HG02943 (cell line): ENCODE data around the gene RNPEPL1.

Source experiments
- ATAC-seq: cut with Tn5 transposase; IDR thresholded peaks from one replicate; pipeline ENCODE4 v1.9.1; 2021; ENCODE audit warnings: mild to moderate bottlenecking, low read depth, moderate library complexity; ENCODE audit not compliant: unreplicated experiment

RNPEPL1 gene

DNA sequence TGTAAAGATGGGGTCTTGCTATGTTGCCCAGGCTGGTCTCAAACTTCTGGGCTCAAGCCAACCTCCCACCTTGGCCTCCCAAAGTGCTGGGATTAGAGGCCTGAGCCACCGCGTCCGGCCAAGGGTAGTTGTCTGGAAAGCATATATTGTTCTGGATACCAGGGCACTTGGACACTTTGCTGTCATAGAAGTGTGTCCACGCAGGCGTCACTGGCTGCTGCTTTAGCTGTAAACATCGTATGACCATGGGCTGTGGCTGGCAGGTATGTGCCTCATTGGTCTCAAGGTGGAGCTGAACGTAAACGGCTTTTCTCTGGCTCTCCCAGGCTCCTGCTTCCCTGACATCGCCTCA is 53.8 kb downstream of the RNPEPL1 start:
- ATAC-seq = no peak

DNA sequence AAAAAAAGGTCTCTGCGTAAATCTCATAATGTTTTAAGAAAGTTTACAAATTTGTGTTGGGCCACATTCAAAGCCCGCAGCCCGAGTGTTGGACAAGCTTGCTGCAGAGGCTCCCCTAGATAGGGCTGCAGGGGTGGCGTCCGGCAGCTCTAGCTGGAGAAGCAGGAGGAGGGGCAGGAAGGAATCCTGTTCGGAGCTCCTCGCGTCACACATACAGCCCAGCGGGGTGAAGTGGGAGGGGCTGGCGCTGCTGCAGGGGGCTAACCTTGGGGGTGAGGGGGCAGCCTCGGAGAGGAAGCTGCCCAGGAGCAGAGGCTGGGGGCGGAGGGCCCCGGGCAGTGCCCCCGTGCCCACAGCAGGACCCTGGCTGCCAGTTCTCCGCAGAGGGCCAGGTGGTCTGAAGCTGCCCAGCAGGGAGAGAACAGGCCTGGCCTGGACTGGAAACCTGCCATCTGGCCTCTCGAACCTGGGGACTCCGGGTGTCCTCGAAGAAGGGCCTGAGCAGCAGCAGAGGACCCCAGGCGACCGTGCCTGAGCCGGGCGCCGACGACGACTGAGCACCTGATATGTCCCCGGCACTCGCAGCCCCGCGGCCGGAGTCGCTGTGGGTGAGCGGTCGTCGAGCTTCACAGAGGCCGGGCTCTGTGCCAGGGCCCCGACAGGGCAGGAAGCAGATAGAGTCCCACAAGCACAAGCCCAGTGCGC is 54.4 kb downstream of the RNPEPL1 start:
- no peak for ATAC-seq

DNA sequence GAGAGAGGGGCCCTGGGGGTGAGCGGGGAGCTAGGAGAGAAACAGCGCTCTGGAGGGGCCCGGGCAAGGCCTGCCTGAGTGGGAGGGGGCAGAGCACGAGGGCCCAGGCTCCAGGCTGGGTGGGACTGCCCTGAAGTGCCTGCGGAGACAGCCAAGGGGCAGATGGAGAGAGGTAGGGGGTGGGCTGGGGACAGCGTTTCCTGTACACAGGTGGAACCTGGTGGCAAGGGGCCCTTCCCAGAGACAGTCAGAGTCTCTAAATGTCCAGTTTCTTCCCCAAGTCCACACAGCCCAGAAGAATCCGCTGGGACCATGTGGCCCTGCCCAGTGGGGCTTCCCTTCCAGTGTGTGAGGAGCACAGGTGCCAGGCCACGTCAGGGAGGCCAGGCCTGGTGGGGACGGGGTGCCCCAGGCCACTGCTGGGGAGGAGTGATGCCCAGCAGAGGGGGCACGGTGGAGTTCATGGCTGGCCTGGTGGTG is 55.3 kb downstream of the RNPEPL1 start:
- ATAC-seq = no peak

DNA sequence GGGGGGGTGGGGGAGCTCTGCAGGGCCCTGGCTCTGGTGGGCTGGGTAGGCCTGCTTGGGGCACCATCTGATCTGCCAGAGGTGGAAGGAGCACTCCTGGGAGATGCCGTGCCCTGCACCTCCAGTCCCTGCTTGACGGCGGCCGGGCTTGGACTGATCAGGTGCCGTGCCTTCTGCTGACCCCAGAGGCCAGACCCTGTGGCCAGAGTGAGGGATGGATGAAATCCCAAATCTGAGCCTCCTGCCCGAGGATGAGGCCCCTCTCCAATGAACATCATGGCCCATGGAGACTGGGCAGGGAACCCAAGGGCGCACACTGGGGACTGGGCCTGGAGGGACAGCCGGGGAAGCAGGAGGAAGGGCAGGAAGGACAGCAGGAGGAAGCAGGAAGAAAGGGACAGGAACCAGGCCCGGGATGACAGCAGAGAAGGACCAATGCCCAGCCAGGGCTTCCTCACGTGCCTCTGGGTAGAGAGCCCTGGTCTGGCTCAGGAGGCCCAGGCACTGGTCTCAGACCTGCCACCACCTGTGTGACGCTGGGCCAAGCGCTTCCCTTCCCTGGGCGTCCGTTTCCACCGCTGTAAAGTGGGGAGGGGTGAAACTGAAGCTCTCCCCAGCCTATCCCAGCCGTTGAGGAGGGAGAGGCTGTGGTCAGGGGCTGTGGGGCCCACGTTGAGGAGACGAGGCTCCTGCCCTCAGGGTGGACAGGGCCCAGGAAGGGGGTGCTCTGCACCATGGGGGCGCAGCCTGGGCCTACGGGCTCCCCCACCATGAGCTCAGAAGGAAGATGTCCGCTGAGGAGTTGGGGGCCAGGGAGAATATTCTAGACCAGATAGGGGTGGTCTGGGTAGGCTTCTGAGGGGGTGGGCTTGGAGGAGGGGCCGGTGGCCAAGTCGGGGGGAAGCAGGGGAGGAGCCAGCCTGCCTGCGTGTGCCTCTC is 56.0 kb downstream of the RNPEPL1 start:
- ATAC-seq = no peak

DNA sequence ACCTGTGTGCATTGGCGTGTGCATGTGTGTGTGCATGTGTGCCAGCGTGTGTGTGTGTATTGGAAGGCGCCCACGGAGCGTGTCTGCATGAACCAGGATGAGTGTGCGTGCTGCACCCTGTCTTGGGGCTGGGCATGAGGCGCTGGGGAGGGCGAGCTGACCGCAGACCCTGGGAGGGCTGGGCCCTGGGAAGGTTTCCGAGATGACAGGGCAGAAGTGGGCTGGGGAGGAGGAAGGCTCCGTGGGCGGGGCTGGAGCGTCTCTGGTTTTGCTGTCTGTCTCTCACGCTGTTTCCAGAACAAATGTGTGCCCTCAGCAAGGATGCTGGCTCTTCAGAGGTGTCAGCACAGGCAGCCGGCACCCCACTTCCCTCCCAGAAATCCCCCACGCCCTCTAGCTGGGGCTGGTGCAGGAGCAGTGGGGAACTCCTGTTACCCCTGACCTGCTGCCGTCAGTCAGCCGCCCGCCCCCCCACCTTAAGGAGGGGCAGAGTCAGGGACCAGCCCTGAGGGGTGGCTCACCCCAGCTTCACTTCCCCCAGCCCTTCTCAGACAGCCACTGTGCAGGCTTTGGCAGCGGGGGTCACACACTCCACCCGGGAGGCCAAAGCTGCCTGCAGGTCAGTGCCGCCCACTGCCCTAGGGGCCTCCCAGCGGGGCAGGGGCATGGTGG is 56.8 kb downstream of the RNPEPL1 start, which contains the start of gene GPR35:
TSS of gene GPR35 (plus strand) at position 531 of the 672 bp plus-strand sequence. CDS start 4,473 bp downstream, outside the sequence.
- no peak for ATAC-seq

DNA sequence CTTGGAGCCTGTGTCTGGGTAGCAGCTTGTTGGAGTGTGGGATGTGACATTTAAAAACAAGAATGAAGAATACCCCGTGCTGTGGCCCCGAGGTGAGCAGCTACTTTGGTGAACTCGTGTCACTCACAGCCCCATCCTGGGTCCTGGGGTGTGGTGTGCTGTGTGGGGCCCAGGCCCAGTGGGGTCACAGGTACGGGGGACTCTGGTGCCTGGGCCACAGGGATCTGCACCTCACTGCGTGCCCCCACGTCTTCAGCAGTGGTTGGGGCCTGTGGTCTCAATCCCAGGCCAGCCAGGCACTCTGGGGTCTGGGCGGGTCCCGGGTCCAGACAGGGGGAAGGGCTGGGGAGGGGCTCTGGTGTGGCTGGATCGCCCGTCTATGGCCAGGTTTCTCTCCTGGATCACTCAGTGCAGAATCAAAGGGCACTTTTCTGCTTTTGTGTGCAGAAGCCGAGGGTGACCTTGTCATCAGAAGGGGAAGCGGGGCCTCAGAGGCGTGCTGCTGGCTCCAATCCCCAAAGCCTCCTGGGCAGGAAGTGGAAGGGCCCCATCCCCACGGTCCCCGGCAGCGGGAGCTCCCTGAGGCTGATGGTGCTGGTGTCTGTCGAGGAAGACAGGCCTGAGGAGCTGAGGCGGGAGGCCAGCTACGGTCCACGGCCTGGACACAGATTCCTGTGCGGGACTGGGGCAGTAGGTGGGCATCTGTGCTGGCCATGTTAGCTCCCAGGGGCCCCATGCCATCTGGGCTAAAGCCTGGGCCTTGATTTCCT is 58.4 kb downstream of the RNPEPL1 start:
- ATAC-seq = no peak

DNA sequence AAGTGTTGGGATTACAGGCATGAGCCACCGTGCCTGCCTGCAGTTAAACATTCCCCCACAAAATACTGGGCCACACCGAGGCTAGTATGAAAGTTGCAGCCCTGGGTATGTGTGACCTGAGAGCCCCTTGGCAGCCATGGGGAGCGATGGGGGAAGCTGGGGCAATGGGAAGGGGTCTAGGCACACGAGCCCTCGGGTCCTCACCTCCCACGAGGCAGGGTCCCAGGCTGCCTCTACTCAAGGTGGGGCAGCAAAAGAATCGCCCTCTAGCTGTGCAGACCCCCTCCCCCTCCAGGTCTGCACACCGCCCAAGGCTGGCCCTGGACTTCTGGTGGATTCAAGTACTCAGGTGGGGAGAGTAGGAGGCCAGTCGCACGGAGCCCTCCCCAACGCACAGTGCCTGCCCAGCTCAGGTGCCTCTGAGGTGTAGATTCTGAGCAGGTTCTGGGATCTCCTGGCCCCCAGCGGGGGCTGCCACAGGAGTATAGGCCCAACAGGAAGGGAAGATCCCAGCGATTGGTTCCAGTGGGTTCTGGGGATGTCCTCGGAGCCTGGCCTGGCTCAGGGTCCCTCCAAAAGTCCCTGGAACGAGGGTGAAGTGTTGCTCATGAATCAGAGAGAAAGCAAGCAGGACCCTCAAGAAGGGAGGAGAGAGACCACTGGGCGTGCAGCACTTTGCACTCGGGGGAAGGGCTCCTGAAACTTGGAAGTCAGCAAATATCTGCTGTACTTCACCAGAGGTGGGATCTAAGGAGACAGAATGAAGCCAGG is 59.6 kb downstream of the RNPEPL1 start:
- ATAC-seq = no peak

DNA sequence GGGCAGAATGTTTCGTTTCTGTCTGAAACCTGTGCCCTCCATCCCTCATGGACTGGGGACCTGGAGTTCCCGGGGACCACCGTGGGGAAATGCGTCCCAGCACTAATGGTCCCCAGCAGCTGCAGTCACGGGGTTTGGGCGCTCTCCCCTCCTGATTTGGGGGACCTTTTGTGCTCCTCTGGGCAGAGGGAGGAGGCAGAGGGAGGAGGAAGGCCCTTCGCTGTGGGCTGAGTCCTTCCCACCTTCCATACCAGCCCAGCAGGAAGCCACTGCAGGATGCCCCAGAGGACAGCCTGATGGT is 60.2 kb downstream of the RNPEPL1 start:
- no peak for ATAC-seq

DNA sequence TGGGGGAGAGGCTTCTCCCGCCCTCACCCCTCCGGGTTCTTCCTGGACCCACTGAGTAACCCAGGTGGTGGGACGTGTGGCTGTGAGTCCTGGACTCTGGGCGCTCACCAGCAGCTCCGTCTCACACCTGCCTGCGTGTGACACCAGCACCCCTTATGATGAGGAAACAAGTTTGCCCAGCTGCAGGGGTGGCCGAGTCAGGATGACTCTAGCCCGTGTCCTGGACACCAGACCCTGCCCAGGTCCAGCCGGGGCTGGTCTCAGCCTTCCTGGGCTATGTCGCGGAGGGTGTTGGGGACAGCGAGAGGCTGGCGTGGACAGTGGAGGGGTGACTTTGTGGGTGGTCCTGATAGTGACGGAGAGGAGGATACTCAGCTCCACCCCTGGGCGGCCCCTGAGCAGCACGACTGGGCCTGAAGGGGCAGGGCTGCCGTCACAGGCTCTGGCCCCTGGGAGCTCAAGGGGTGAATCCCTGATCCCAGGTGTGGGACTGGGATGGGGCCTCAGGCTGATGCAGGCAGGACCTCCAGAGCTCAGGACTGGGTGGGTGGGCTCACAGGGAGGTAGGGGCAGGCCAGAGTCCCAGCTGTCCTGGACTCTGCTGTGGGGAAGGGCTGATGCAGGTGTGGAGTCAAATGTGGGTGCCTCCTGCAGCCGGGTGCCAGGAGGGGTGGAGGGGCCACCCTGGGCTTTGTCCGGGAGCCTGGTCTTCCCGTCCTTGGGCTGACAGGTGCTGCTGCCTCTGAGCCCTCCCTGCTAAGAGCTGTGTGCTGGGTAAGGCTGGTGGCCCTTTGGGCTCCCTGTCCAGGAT is 60.7 kb downstream of the RNPEPL1 start:
- no peak for ATAC-seq

DNA sequence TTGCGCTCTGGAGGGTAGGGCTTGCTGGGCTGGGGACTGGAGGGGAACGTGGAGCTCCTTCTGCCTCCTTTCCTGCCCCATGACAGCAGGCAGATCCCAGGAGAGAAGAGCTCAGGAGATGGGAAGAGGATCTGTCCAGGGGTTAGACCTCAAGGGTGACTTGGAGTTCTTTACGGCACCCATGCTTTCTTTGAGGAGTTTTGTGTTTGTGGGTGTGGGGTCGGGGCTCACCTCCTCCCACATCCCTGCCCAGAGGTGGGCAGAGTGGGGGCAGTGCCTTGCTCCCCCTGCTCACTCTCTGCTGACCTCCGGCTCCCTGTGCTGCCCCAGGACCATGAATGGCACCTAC is 61.3 kb downstream of the RNPEPL1 start:
- no peak for ATAC-seq

DNA sequence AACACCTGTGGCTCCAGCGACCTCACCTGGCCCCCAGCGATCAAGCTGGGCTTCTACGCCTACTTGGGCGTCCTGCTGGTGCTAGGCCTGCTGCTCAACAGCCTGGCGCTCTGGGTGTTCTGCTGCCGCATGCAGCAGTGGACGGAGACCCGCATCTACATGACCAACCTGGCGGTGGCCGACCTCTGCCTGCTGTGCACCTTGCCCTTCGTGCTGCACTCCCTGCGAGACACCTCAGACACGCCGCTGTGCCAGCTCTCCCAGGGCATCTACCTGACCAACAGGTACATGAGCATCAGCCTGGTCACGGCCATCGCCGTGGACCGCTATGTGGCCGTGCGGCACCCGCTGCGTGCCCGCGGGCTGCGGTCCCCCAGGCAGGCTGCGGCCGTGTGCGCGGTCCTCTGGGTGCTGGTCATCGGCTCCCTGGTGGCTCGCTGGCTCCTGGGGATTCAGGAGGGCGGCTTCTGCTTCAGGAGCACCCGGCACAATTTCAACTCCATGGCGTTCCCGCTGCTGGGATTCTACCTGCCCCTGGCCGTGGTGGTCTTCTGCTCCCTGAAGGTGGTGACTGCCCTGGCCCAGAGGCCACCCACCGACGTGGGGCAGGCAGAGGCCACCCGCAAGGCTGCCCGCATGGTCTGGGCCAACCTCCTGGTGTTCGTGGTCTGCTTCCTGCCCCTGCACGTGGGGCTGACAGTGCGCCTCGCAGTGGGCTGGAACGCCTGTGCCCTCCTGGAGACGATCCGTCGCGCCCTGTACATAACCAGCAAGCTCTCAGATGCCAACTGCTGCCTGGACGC is 61.9 kb downstream of the RNPEPL1 start:
- ATAC-seq = no peak
